NCI-H82 treated with DMSO at 0.1 percent for 48 hours (cell line): ENCODE measurements around the gene IL10RB.

Experiments
- DNase-seq: peaks from one replicate; lab custom pipeline; 2025; ENCODE audit not compliant: unreplicated experiment; lab: John Stamatoyannopoulos, UW

Gene IL10RB

GRCh38 chr21:33265664-33266049, 510 bp upstream of the IL10RB start:
- no peak for DNase-seq

- no peak for DNase-seq
Measured at GRCh38 chr21:33266789-33267135, 595 bp downstream of the IL10RB start.

- no peak for DNase-seq
Measured at GRCh38 chr21:33267250-33267649, 1.1 kb downstream of the IL10RB start.

- DNase-seq, result no peak
Measured at GRCh38 chr21:33268393-33268736, 2.2 kb downstream of the IL10RB start.

- DNase-seq, result no peak
Measured at GRCh38 chr21:33268737-33269441, 2.7 kb downstream of the IL10RB start.

GRCh38 chr21:33270986-33271385, 4.8 kb downstream of the IL10RB start:
- no peak for DNase-seq

GRCh38 chr21:33273044-33273443, 6.9 kb downstream of the IL10RB start:
- DNase-seq, result no peak

- no peak for DNase-seq
Measured at GRCh38 chr21:33278721-33279120, 12.6 kb downstream of the IL10RB start.

GRCh38 chr21:33279330-33279820, 13.2 kb downstream of the IL10RB start:
- no peak for DNase-seq

- DNase-seq, result no peak
Measured at GRCh38 chr21:33281096-33281652, 15.0 kb downstream of the IL10RB start.

- no peak for DNase-seq
Measured at GRCh38 chr21:33283203-33283602, 17.0 kb downstream of the IL10RB start.

GRCh38 chr21:33286076-33286475, 19.9 kb downstream of the IL10RB start:
- DNase-seq, result no peak

GRCh38 chr21:33286600-33287456, 20.7 kb downstream of the IL10RB start:
- DNase-seq, result no peak

- no peak for DNase-seq
Measured at GRCh38 chr21:33289199-33289819, 23.1 kb downstream of the IL10RB start.

GRCh38 chr21:33290441-33290840, 24.3 kb downstream of the IL10RB start:
- no peak for DNase-seq

GRCh38 chr21:33291686-33292085, 25.5 kb downstream of the IL10RB start:
- no peak for DNase-seq

GRCh38 chr21:33292724-33293123, 26.6 kb downstream of the IL10RB start:
- no peak for DNase-seq

GRCh38 chr21:33293136-33293535, 27.0 kb downstream of the IL10RB start:
- DNase-seq, result no peak

- DNase-seq, result no peak
Measured at GRCh38 chr21:33293811-33294216, 27.6 kb downstream of the IL10RB start.

GRCh38 chr21:33296156-33296555, 30.0 kb downstream of the IL10RB start:
- DNase-seq, result no peak

GRCh38 chr21:33299181-33299752, 33.1 kb downstream of the IL10RB start:
- no peak for DNase-seq
